GM12878 (cell line): ENCODE results near the gene PRX. TPM values are rescaled to one million over a fixed set of nuclear protein-coding genes. Genes with fewer than 3 reads are reported as not detected.

ENCODE experiments used
- BRCA1 ChIP-seq: IDR thresholded peaks from 2 replicates; pipeline ENCODE4 v1.6.1; 2011; ENCODE audit warnings: low read depth, low read length, improper control_type of control experiment
- E2F8 ChIP-seq: fragments of 450-650 bp; IDR thresholded peaks from 2 replicates; pipeline ENCODE4 v1.6.1; 2018; ENCODE audit warnings: mild to moderate bottlenecking, low read depth, moderate library complexity; ENCODE audit not compliant: partially characterized antibody
- IKZF1 ChIP-seq: fragments of 450-650 bp; conservative IDR thresholded peaks from 2 replicates; pipeline ENCODE4 v1.6.1; 2017; ENCODE audit warnings: antibody characterized with exemption, mild to moderate bottlenecking
- NR2C2 ChIP-seq: IDR thresholded peaks from 2 replicates; pipeline ENCODE4 v1.6.1; 2011; ENCODE audit warnings: borderline replicate concordance, low read depth; ENCODE audit not compliant: control insufficient read depth, insufficient read length
- RUNX3 ChIP-seq: IDR thresholded peaks from 2 replicates; pipeline ENCODE4 v1.6.1; 2012; ENCODE audit warnings: low read length, inconsistent platforms
- ZBED1 ChIP-seq: IDR thresholded peaks from 2 replicates; pipeline ENCODE4 v1.6.1; 2016; ENCODE audit warnings: borderline replicate concordance
- ZBTB33 ChIP-seq: fragments of 450-650 bp; IDR thresholded peaks from 2 replicates; pipeline ENCODE4 v1.6.1; 2017; ENCODE audit warnings: mild to moderate bottlenecking
- polyA plus RNA-seq, 11 experiments: library from polyadenylated mRNA; depleted of rRNA in 4 of 11; unstranded in 6 of 11; stranded (reverse) in 5 of 11; fragments of >200 nt; fragmentation: Nextera tagmentation in 4 of 11; fragmentation: Illumina TruSeq in 1 of 11; extraction: Ambion mirVana in 4 of 11; extraction: Trizol in 1 of 11; gene quantifications; 1 replicate in 1 of 11; 2 replicates in 10 of 11; pipeline versions ENCODE4 v1.2.1 to v1.2.3, GENCODE V29; 2011 to 2016; ENCODE audit warnings: inconsistent platforms in 2 of 11, missing spikeins in 2 of 11, low read depth in 1 of 11
- total RNA-seq, 4 experiments: library from RNA; depleted of rRNA in 3 of 4; stranded (reverse); fragments of >200 nt in 3 of 4; fragmentation: Illumina TruSeq in 1 of 4; extraction: Trizol in 1 of 4; gene quantifications; 2 replicates each; pipeline versions ENCODE4 v1.2.1 to v1.2.3, GENCODE V29; 2013 to 2021

PRX gene
- total and polyA plus RNA-seq, 10 of the 15 experiments (the other 5 are each of a cell fraction or from before 2014, with no cell fraction given): 0.02 to 1.4 (median 0.54) TPM; not detected in 1

- TF ChIP-seq E2F8 (no peak), ZBED1 (no peak), NR2C2 (no peak), IKZF1 (no peak), ZBTB33 (no peak), RUNX3 (no peak), BRCA1 (no peak)
Observed at GRCh38 chr19:40360708-40361241, 52.4 kb downstream of the PRX start (continued).
